Esophagus squamous epithelium (tissue), 5 donors: Measurements from ENCODE around the gene TIMM8B. TPM values are rescaled to one million over a fixed set of nuclear protein-coding genes. Genes with fewer than 3 reads are reported as not detected.
"Not testable (repeated sequence)": the region's sequence is repeated elsewhere in the genome, so short reads cannot be mapped to it uniquely, and the experiment has no call there.

ENCODE experiments used
- DNase-seq: peaks from one replicate; lab custom pipeline; 2025; lab: John Stamatoyannopoulos, UW
- H3K27ac ChIP-seq, 4 donors: fragments of 200-600 bp; sonication (generic); one replicate each; pipeline ENCODE4 v1.5.1; 2016 to 2019; ENCODE audit warnings: mild to moderate bottlenecking in 1 of 4
- H3K27me3 ChIP-seq, 4 donors: fragments of 200-600 bp; sonication (generic); 1 replicate in 3 of 4; 2 replicates in 1 of 4; pipeline versions ENCODE4 v1.5.1 to v1.6.0; 2017 to 2021; ENCODE audit warnings: antibody characterized with exemption in 1 of 4
- H3K36me3 ChIP-seq, 3 donors: fragments of 200-600 bp; sonication (generic); one replicate each; pipeline ENCODE4 v1.5.1; 2016 to 2019
- H3K4me1 ChIP-seq, 3 donors: fragments of 200-600 bp; sonication (generic); one replicate each; pipeline ENCODE4 v1.5.1; 2017 to 2019
- H3K4me3 ChIP-seq, 4 donors: fragments of 200-600 bp; sonication (generic); 1 replicate in 3 of 4; 2 replicates in 1 of 4; pipeline ENCODE4 v1.5.1; 2016 to 2019; ENCODE audit warnings: mild to moderate bottlenecking in 2 of 4, moderate library complexity in 1 of 4
- H3K9me3 ChIP-seq, 3 donors: fragments of 200-600 bp; sonication (generic); one replicate each; pipeline ENCODE4 v1.5.1; 2016 to 2019
- POLR2A ChIP-seq, 4 donors: fragments of 450-650 bp; IDR thresholded peaks; one replicate each; pipeline ENCODE4 v1.6.1; 2017; ENCODE audit warnings: antibody characterized with exemption in 4 of 4, mild to moderate bottlenecking in 4 of 4, moderate library complexity in 3 of 4
- WGBS, 2 donors: methylation state at CpG; one replicate each; pipeline ENCODE4 v1.1.5; 2018; 5-methylcytosine and 5-hydroxymethylcytosine counted together
- intact Hi-C: fragments of 100-400 bp; cut with DNase I; formaldehyde crosslinking; loops from one replicate; pipeline ENCODE4 v1.15.0; 2022
- total RNA-seq, 4 donors: library from RNA; depleted of rRNA; stranded (reverse); fragments of >200 nt; gene quantifications; one replicate each; pipeline ENCODE4 v1.1.0, GENCODE V29; 2016
- TF ChIP-seq, protein P1 (sequence below), 6 experiments: fragments of 450-650 bp in 4 of 6; fragments of 200-600 bp in 2 of 6; sonication (generic) in 2 of 6; IDR thresholded peaks; one replicate each; pipeline ENCODE4 v1.5.1; 2016 to 2019; ENCODE audit warnings: antibody characterized with exemption in 6 of 6, mild to moderate bottlenecking in 4 of 6, moderate library complexity in 4 of 6
- donor health status: DM: yes; HTN: yes; CAD: no.

Gene TIMM8B
- total RNA-seq, 4 donors from 2014 or later: 43.5 to 65.3 (median 62.1) TPM

GRCh38 chr11:112100462-112100861 is 13.9 kb upstream of the TIMM8B start:
- 68 to 69% methylated on average over 2 of the region's 2 CpGs for WGBS, 2 donors
- H3K4me1 ChIP-seq: peaks cover 0 to 25% (median 0%) of the 10 kb centered on the region in 3 donors
- TF ChIP-seq, protein P1, sequence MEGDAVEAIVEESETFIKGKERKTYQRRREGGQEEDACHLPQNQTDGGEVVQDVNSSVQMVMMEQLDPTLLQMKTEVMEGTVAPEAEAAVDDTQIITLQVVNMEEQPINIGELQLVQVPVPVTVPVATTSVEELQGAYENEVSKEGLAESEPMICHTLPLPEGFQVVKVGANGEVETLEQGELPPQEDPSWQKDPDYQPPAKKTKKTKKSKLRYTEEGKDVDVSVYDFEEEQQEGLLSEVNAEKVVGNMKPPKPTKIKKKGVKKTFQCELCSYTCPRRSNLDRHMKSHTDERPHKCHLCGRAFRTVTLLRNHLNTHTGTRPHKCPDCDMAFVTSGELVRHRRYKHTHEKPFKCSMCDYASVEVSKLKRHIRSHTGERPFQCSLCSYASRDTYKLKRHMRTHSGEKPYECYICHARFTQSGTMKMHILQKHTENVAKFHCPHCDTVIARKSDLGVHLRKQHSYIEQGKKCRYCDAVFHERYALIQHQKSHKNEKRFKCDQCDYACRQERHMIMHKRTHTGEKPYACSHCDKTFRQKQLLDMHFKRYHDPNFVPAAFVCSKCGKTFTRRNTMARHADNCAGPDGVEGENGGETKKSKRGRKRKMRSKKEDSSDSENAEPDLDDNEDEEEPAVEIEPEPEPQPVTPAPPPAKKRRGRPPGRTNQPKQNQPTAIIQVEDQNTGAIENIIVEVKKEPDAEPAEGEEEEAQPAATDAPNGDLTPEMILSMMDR (IDR thresholded peaks at IDR 0.05): no peak
- no peak for TF ChIP-seq POLR2A (IDR thresholded peaks at IDR 0.05)
- H3K4me3 ChIP-seq: no peak overlapping the region
- no peaks in the 10 kb centered on the region for H3K27me3 ChIP-seq
- intact Hi-C loops: no loop called here
- no peaks in the 10 kb centered on the region for H3K9me3 ChIP-seq
- H3K36me3 ChIP-seq: peaks cover 0 to 50% (median 5%) of the 10 kb centered on the region in 3 donors
- DNase-seq: no peak
- H3K27ac ChIP-seq: no peak overlapping the region

GRCh38 chr11:112097734-112098528 is 11.4 kb upstream of the TIMM8B start:
- Histone ChIP-seq H3K27me3 (no peaks in the 10 kb centered on the region), H3K4me3 (no peak overlapping the region), H3K4me1 (peaks cover 0 to 6% (median 0%) of the 10 kb centered on the region in 3 donors), H3K27ac (no peak overlapping the region), H3K9me3 (no peaks in the 10 kb centered on the region), H3K36me3 (peaks cover 0 to 75% (median 24%) of the 10 kb centered on the region in 3 donors)
- DNase-seq: no peak
- 88 to 90% methylated on average over 10 to 11 of the region's 11 CpGs for WGBS, 2 donors
- intact Hi-C loops: no loop called here
- TF ChIP-seq, protein P1 (IDR thresholded peaks at IDR 0.05): no peak
- TF ChIP-seq POLR2A (IDR thresholded peaks at IDR 0.05): no peak

DNA sequence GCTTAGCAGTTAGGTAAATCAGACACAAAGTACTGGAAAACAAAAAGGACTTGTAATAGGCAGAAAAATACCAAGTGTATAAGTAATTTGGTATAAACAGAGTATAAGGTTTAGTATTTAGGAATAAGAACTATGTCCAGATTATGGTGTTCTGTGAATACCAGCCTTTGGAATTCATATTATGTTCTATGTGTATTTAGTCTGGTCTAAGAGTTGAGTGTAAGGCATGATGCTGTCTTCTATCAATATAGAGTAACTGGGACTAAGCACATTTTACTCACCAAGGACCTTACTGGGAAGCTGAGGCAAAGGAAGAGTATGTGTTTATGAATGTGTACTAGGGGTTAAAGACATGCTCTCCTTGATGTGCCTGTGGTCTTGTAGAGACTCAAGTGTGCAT is 9.6 kb upstream of the TIMM8B start:
- Histone ChIP-seq H3K4me3 (no peak overlapping the region), H3K27me3 (no peaks in the 10 kb centered on the region), H3K9me3 (no peaks in the 10 kb centered on the region), H3K4me1 (no peaks in the 10 kb centered on the region), H3K27ac (no peak overlapping the region), H3K36me3 (peaks cover 3 to 92% (median 41%) of the 10 kb centered on the region in 3 donors)
- no peak for DNase-seq
- TF ChIP-seq, protein P1 (IDR thresholded peaks at IDR 0.05): no peak
- no peak for TF ChIP-seq POLR2A (IDR thresholded peaks at IDR 0.05)
- intact Hi-C loops: no loop called here

- peaks cover 11 to 98% (median 43%) of the 10 kb centered on the region in 3 donors for H3K36me3 ChIP-seq
- H3K4me1 ChIP-seq, intact Hi-C loops, H3K4me3 ChIP-seq, H3K27ac ChIP-seq, H3K9me3 ChIP-seq, H3K27me3 ChIP-seq, DNase-seq: not testable (repeated sequence)
- 93 to 98% methylated on average over 2 of the region's 2 CpGs for WGBS, 2 donors
Observed at GRCh38 chr11:112095302-112095701, 8.7 kb upstream of the TIMM8B start.

DNA sequence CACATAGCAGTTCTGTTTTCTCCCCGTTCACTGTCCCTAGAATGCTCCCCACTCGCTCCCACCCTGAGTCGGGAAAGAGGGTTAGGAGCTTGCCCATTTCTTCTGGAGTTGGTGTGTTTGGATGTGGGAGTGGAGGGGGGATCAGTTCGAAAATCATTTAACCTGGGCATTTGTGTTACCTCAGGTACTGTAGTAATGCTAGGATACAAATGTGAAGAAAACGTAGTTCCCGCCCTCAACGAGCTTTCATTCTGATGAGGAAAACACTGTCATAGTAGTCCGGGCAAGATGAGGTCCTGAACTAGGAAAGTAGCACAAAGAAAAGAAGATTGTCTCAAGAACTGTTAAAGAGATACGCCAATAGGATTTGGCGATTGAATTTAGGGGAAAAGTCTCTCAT is 656 bp upstream of the TIMM8B start:
- WGBS, 2 donors: 13 to 16% methylated on average over 10 of the region's 10 CpGs
- Histone ChIP-seq H3K36me3 (peaks cover 15 to 74% (median 34%) of the 10 kb centered on the region in 3 donors), H3K27me3 (no peaks in the 10 kb centered on the region), H3K4me1 (peaks cover 21 to 52% (median 27%) of the 10 kb centered on the region in 3 donors), H3K27ac (peak overlapping the region; percentile 84 to 95 (median 88)), H3K4me3 (peak overlapping the region; percentile 37 to 99 (median 85)), H3K9me3 (no peaks in the 10 kb centered on the region)
- intact Hi-C loops: loop anchor here (10.0 kb wide), 1 partner anchor 152 kb away; the partner anchor contains the start of gene DIXDC1
- TF ChIP-seq, protein P1 (IDR thresholded peaks at IDR 0.05): no peak
- TF ChIP-seq POLR2A (IDR thresholded peaks at IDR 0.05): no peak
- no peak for DNase-seq
